Measurements from ENCODE around the gene GPR146.
A peak's percentile ranks its signal among the peaks of the same experiment; 100 is the strongest.

Gene GPR146

GRCh38 chr7:1080921-1081255 lies 36.5 kb downstream of the GPR146 start:
- DNase-seq = no peak

GRCh38 chr7:1081336-1081735 lies 37.0 kb downstream of the GPR146 start:
- DNase-seq = no peak

GRCh38 chr7:1081931-1082401 lies 37.6 kb downstream of the GPR146 start:
- no peak for DNase-seq

DNA sequence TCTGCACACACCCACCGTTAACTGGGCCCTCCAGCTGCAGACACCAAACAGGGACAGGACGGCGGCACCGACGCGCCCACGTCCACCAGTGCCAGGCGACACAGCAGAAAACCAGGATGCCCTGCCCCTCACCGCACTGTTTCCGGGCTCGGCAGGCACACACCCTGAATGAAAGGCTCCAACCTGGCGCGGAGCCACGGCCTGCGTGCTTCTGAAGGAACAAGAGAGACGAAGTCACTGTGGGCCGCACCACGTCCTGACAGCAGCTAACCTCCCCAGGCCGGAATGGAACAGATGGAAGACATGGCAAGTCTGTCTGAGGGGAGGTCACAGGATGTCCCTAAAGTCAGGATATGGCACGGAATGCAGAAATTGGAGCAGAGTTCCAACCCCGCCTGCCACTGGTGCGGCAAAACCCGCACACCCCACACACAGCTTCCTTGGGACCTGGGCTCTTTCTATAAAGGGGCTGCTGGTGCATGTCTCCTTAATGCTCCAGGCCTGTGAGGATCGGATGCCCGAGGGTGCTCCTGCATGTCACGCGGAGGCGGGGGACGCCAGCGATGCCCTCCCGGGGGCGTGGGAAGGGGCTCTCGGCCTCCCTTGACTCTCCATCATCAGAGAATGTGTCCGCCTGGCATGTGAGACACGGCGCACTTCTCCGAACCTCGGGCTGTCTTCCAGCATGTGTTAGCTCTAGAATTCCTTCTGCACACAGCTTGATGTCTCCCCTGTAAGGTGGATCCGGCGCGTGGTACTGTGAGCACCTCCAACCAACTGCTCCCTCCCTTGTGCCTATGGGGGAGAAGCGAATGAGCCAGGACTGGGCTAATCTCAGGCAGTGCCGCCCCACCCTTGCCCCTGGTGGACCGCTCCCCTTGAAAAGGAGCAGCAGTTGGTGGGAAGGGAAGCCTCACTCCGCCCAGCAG lies 39.6 kb downstream of the GPR146 start:
- no peak for DNase-seq

- no peak for DNase-seq
These were observed 40.9 kb downstream of the GPR146 start for GRCh38 chr7:1085266-1085665.

GRCh38 chr7:1085910-1086421 lies 41.6 kb downstream of the GPR146 start:
- no peak for DNase-seq

DNA sequence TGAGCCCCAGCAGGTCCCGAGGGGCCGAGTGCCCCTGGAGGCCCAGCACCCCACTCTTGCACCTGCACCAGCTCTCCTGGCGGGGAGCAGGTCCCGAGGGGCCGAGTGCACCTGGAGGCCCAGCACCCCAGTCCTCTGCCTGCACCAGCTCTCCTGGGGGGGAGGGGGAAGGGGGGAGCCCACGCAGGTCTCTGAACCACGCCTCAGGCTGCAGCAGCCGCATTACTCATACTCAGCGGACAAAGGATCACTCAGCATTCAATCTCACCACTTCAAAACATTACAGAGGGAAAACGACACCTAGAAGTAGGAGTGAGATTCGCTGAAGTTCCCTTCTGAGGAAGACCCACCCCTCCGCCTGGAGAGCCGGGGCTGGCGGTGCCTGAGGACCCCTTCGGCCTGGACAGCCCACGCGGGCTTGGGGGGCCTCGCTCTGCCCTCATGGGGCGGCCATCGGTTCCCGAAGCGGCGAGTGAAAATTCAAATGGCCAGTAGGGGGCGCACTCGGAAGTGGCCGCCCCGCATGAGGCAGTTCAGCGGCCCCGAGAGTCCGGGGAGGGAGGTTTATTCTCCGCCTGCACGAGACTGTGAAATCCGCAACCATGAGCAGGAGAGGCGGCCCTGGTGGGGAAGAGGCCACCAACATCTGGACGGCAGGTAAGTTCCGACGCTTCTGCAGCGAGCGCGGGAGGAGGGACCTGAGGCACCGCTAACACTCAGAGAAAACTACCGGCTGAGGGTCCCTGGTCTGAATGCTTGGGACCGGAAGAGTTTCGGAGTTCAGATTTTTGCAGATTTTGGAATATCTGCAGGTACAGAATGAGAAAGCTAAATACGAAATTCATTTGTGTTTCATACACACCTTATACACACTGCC lies 42.5 kb downstream of the GPR146 start:
- DNase-seq = peak; percentile 78

DNA sequence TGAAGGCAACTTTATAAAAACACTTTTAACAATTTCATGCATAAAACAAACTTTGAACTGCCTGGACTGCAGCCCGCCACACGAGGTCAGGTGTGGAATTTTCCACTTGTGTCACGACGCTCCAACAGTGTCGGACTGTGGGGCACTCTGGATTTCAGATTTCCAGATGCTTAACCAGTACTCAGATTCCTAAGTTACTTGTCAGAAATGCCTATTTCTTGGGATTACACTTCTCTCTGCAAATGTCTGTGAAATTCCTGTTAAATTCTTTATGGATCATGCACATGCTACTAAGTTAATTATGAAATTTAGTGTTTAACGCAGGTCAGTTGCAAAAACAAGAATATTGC lies 43.1 kb downstream of the GPR146 start:
- no peak for DNase-seq

DNA sequence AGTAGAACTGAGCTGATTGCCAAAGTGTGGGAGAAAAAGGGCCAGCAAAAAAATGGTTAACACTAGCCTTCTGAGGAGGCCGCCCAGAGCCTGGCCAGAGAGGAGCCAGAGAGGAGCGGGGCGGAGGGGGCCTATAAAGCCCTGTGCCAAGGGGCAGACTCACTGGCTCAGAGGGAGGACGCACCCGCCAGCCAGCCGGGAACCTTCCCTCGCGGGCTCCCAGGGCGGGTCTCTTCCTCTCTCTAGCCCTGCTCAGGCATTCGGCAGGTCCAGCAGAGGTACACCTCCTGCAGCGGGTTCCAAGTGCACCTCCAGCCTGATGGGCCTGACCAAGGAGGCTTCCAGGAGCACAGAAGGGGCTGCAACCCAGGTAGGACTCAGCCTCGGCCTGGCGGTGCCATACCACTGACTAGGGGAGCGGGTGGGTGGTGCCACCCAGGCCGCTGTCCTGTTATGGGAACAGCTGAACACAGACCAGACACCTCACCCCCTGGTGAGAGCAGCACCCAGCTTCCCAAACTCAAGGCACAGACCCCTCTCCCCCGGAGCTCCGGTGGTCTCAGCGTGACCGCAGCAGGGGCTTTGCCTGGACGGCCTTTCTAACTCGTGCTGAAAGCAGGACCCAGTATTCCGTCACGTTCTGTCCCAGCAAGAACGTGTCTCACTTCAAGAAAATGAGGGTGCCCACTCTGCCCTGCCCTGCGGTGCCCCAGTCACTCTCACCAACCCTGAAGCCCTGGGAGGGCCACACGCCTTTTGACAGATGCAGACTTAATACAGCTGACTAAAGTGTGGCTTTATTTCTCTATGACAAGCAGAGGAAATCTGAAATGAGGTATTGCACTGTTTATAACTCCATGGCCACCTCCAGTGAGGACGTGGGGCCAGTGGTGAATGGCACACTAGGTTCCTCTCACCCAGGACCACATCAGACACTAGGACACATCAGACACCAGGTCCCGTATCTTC lies 43.9 kb downstream of the GPR146 start, which contains the start of gene GPER1:
Gene GPER1, plus strand, starts transcription at position 162 of the 969 bp plus-strand sequence. CDS start 3,616 bp downstream, outside the sequence.
- DNase-seq = no peak

- DNase-seq = no peak
These were observed 45.9 kb downstream of the GPR146 start for GRCh38 chr7:1090236-1090635.

DNA sequence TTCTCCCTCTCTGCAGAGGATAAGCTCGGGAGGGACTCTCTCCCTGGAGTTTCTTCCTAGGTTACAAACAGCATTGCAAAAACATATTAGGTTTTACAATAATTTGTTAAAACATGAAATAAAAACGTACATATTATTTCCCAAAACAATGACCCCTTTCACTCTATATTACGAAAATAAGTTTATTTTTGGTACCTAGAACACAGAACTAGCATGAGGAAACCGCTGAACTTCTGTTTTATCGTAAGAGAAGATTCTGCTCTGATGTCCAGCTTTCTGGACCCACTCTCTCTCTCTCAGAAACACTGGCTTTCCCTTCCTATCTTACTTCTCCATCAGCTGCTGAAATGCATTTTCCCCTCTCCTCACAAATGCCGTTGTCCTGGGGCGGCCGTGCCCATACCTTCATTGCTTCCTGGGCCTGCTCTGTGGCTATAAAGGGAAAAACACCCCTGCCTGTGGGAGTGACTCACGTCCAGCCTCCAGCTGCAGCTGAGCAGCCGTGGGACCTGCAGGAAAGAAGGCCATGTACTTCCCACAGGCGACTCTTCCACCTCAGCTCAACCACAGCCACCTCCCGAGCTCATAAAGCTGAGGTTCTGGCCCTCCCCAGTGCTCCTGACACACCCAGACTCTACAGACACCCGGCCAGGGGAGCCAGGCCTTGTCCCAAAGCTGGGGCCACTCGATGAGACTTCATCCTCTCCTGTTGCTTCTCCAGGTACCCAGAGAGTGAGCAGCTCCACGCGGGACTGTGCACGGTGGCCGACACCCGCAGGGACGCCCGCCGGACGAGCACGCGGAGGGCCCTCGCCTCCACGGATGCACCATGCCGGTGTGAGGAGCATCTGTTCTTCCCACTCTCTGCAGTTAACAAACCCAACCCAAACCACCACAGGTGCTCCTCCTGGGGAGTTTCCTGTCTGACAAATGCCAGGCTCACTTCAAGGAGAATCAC lies 46.6 kb downstream of the GPR146 start:
- DNase-seq = no peak

DNA sequence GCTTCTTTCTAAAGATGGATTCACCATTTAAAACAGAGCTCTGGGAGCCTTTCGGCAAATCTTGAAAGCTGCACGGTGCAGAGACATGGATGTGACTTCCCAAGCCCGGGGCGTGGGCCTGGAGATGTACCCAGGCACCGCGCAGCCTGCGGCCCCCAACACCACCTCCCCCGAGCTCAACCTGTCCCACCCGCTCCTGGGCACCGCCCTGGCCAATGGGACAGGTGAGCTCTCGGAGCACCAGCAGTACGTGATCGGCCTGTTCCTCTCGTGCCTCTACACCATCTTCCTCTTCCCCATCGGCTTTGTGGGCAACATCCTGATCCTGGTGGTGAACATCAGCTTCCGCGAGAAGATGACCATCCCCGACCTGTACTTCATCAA lies 47.3 kb downstream of the GPR146 start:
- DNase-seq = no peak

- DNase-seq = no peak
These were observed 47.9 kb downstream of the GPR146 start for GRCh38 chr7:1092161-1092632.

DNA sequence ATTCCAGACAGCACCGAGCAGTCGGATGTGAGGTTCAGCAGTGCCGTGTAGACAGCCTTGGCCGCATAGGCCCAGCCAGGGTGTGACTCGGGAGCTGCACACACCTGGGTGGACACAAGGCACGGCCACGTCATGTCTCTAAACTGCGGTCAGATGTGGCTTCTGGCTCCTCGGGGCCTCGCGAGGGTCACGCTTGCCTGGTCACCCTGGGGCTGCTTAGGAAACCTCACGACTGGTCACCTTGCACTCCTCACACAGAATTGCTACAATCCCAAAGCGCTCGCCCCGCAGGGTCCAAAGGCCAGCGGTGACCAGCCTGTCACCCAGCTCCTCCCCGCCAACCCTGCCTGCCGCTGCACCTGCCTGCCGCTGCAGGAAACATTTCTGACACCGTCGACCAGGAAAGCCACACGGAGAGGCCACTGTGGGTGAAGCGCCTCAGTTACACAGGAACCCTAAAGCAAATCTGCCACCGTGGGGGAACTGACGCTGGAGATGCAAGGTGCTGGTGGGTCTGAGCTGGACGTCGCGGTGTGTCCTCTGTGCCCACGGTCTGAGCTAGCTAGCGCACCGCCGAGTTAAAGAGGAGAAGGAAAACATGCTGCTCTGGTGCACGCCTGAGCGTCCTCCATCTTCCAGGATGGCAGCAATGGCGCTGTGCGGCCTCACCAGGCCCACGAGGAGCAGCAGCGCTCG lies 48.6 kb downstream of the GPR146 start:
- DNase-seq = no peak

DNA sequence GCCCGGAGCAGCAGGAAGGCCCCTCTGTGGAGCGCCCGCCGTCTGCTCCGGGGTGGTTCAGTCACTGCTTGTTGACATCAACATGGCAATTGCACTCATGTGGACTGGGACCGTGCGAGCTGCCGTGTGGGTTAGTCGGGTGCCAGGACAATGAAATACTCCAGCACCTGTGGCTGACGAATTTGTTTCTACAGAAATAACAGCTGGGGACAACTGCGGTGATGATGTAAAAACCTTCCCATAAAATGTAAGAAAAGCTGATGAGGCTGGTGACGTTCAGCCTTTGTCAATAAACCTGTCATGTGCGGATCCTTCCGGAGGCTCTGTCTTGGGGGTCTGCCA lies 49.1 kb downstream of the GPR146 start:
- DNase-seq = no peak

DNA sequence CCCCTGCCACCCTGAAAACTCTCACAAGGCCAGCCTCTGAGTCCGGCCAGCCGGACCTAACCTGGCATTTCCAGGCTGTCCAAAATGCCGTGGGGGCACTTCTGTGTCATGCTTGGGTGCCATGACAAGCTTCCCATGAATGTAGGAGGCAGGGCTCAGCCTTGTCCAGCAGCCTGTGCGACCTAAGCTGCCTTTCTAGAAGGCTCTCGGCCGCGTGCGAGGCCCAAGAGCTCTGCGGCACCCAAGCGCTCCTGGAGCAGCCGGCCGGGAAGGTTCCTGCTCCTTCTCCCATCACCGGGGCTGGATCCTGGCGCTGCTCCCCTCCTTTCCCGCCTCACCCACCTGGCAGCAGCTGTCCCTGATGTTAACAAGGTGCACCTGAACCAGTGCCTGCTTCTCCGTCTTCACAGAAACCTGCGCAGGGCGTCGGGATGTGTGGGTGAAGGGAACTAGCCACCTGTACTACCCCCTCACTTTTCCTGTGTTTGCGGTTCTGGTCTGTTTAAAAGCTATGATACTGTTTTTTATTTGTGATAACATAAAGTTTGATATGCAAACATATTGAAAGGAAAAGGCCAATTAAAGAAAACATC lies 49.7 kb downstream of the GPR146 start:
- no peak for DNase-seq

DNA sequence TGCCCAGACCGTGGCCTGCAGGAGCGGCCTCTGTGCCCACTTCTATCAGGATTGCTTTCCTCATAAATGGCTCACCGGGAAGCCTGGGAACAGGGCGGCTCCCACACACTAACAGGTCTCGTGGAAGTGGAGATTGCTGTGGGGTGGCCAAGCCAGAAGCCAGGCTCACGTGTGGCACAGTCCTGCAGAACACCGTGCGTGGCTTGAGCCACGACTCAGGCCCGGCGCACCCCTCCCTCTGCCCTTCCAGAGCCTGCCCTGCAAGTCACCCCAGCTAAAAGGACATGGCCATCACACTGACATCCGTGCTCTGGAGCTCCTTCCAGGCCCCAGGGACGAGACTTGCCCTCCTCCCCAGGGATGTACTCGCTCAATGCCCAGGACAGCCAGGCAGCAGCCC lies 50.5 kb downstream of the GPR146 start:
- no peak for DNase-seq

- DNase-seq = no peak
These were observed 51.3 kb downstream of the GPR146 start for GRCh38 chr7:1095621-1096155.

Measured in activated T-cell treated with anti-CD3 and anti-CD28 coated beads, Interleukin-2, amount 50 U/mL, for 1 hour (primary cell).